A673 (cell line): ENCODE results near the gene DKK2. TPM values are rescaled to one million over a fixed set of nuclear protein-coding genes. Genes with fewer than 3 reads are reported as not detected.

Experiments used
- BruUV-seq: library from RNA; stranded (reverse); fragments of 400-500 nt; replicated peaks from 2 replicates; lab custom pipeline; 2021; lab: Mats Ljungman, UMichigan
- CTCF ChIA-PET: fragments of 300-600 bp; sonication (Branson Sonifier 250); formaldehyde crosslinking; loops from one replicate; lab custom pipeline; 2022; ENCODE audit warnings: antibody characterized with exemption; lab: Charles Lee
- POLR2A ChIA-PET: fragments of 300-600 bp; sonication (Branson Sonifier 250); formaldehyde crosslinking; loops from one replicate; lab custom pipeline; 2022; ENCODE audit warnings: antibody characterized with exemption; ENCODE audit not compliant: low non-redundant PET; lab: Charles Lee
- DNase-seq: peaks from one replicate; pipeline ENCODE4 v3.0.0-alpha.2; 2015; ENCODE audit warnings: low spot score
- H3K27ac ChIP-seq: fragments of 200-600 bp; sonication (generic); 2 replicates; pipeline ENCODE4 v1.5.1; 2016; ENCODE audit warnings: mixed run types, low read depth, mild to moderate bottlenecking, mixed read lengths, antibody characterized with exemption, low read length; ENCODE audit not compliant: poor library complexity, severe bottlenecking
- H3K27me3 ChIP-seq: fragments of 200-600 bp; sonication (generic); replicated peaks from 2 replicates; pipeline ENCODE4 v1.6.1; 2017; ENCODE audit warnings: mixed run types, low read depth, mild to moderate bottlenecking, mixed read lengths, antibody characterized with exemption, low read length; ENCODE audit not compliant: insufficient read depth, poor library complexity
- H3K36me3 ChIP-seq: fragments of 200-600 bp; sonication (generic); 2 replicates; pipeline ENCODE4 v1.6.1; 2016; ENCODE audit warnings: mixed run types, mild to moderate bottlenecking, mixed read lengths, antibody characterized with exemption, low read length; ENCODE audit not compliant: insufficient read depth, poor library complexity, severe bottlenecking
- H3K4me1 ChIP-seq: fragments of 200-600 bp; sonication (generic); 2 replicates; pipeline ENCODE4 v1.6.1; 2017; ENCODE audit warnings: mixed run types, mild to moderate bottlenecking, mixed read lengths, antibody characterized with exemption, low read length; ENCODE audit not compliant: insufficient read depth, poor library complexity, severe bottlenecking
- H3K4me3 ChIP-seq: fragments of 200-600 bp; sonication (generic); 2 replicates; pipeline ENCODE4 v1.5.1; 2016; ENCODE audit warnings: low read depth, mixed run types, mild to moderate bottlenecking, mixed read lengths, low read length; ENCODE audit not compliant: poor library complexity, severe bottlenecking
- H3K9me3 ChIP-seq: fragments of 200-600 bp; sonication (generic); 2 replicates; pipeline ENCODE4 v1.6.1; 2016; ENCODE audit warnings: mixed run types, low read depth, mild to moderate bottlenecking, mixed read lengths, antibody characterized with exemption, low read length; ENCODE audit not compliant: poor library complexity, severe bottlenecking
- CTCF ChIP-seq: fragments of 300-800, 200-600 bp; sonication (generic); conservative IDR thresholded peaks from 2 replicates; pipeline ENCODE4 v1.5.1; 2017; ENCODE audit warnings: low read depth, mild to moderate bottlenecking, antibody characterized with exemption, low read length, moderate library complexity, mixed read lengths
- EZH2 ChIP-seq: fragments of 200-600 bp; sonication (generic); IDR thresholded peaks from 2 replicates; pipeline ENCODE4 v1.6.1; 2017; ENCODE audit warnings: borderline replicate concordance, low read depth, mild to moderate bottlenecking, mixed read lengths, antibody characterized with exemption, low read length; ENCODE audit not compliant: poor library complexity, severe bottlenecking
- intact Hi-C: fragments of 100-400 bp; cut with micrococcal nuclease; formaldehyde crosslinking; loops from one replicate; pipeline ENCODE4 v1.10.0; 2022; ENCODE audit not compliant: unreplicated experiment
- total RNA-seq: library from RNA; stranded (reverse); gene quantifications from 2 replicates; pipeline ENCODE4 v1.2.3, GENCODE V29; 2021

Gene DKK2
- total RNA-seq, 1 experiment from 2014 or later: 99.3 TPM

GRCh38 chr4:106951891-106952290 lies 84.2 kb downstream of the DKK2 start:
- ChIA-PET CTCF (no interaction called here), POLR2A (no interaction called here)
- DNase-seq: no peak
- no peaks in the 10 kb centered on the region for H3K9me3 ChIP-seq
- no peaks in the 10 kb centered on the region for H3K36me3 ChIP-seq
- H3K4me3 ChIP-seq: no peak overlapping the region
- no peaks in the 10 kb centered on the region for H3K4me1 ChIP-seq
- no peaks in the 10 kb centered on the region for H3K27me3 ChIP-seq
- no TSS peak for BruUV-seq
- no peak overlapping the region for H3K27ac ChIP-seq
- intact Hi-C loops: no loop called here
- TF ChIP-seq EZH2: no peak
- TF ChIP-seq CTCF: no peak

- DNase-seq: no peak
- CTCF ChIA-PET: no interaction called here
- no TSS peak for BruUV-seq
Measured at GRCh38 chr4:106941841-106942240, 94.3 kb downstream of the DKK2 start.

GRCh38 chr4:106930522-106930921 lies 105.6 kb downstream of the DKK2 start:
- Histone ChIP-seq H3K27ac (no peak overlapping the region), H3K27me3 (no peaks in the 10 kb centered on the region), H3K4me1 (peaks cover 27% of the 10 kb centered on the region), H3K9me3 (no peaks in the 10 kb centered on the region), H3K36me3 (peaks cover 1% of the 10 kb centered on the region), H3K4me3 (no peak overlapping the region)
- ChIA-PET CTCF (no interaction called here), POLR2A (no interaction called here)
- TF ChIP-seq EZH2 (no peak), CTCF (no peak)
- no TSS peak for BruUV-seq
- intact Hi-C loops: no loop called here
- no peak for DNase-seq

More at GRCh38 chr4:106941841-106942240, 94.3 kb downstream of the DKK2 start:
- H3K4me1 ChIP-seq: no peaks in the 10 kb centered on the region
- H3K4me3 ChIP-seq: no peak overlapping the region
- H3K36me3 ChIP-seq: no peaks in the 10 kb centered on the region
- H3K9me3 ChIP-seq: no peaks in the 10 kb centered on the region
- intact Hi-C loops: no loop called here
- POLR2A ChIA-PET: no interaction called here
- H3K27ac ChIP-seq: no peak overlapping the region
- H3K27me3 ChIP-seq: no peaks in the 10 kb centered on the region
- TF ChIP-seq EZH2: no peak
- no peak for TF ChIP-seq CTCF
